Sigmoid colon (tissue), 7 donors: ENCODE results near the gene TOM1L2. TPM values are rescaled to one million over a fixed set of nuclear protein-coding genes. Genes with fewer than 3 reads are reported as not detected.
A peak's percentile ranks its signal among the peaks of the same experiment; 100 is the strongest.

Experiments used
- DNase-seq: peaks from one replicate; pipeline ENCODE4 v3.0.0-alpha.2; 2019
- H3K27ac ChIP-seq, 4 donors: fragments of 200-600 bp; sonication (generic); one replicate each; pipeline ENCODE4 v1.5.1; 2016 to 2019; ENCODE audit warnings: mild to moderate bottlenecking in 1 of 4
- H3K27me3 ChIP-seq, 3 donors: fragments of 200-600 bp; sonication (generic); one replicate each; pipeline ENCODE4 v1.5.1; 2019; ENCODE audit warnings: mild to moderate bottlenecking in 1 of 3
- H3K36me3 ChIP-seq, 4 donors: fragments of 200-600 bp; sonication (generic); one replicate each; pipeline ENCODE4 v1.5.1; 2016 to 2019
- H3K4me1 ChIP-seq, 4 donors: fragments of 200-600 bp; sonication (generic); one replicate each; pipeline ENCODE4 v1.5.1; 2017 to 2019
- H3K4me3 ChIP-seq, 4 donors: fragments of 200-600 bp; sonication (generic); one replicate each; pipeline ENCODE4 v1.5.1; 2017 to 2019; ENCODE audit warnings: mild to moderate bottlenecking in 2 of 4, moderate library complexity in 1 of 4
- H3K9me3 ChIP-seq, 4 donors: fragments of 200-600 bp in 3 of 4; sonication (generic) in 3 of 4; one replicate each; pipeline versions ENCODE4 v1.5.1 to v1.6.1; 2013 to 2019
- CTCF ChIP-seq, 4 experiments: fragments of 450-650 bp in 3 of 4; fragments of 200-600 bp in 1 of 4; IDR thresholded peaks; one replicate each; pipeline ENCODE4 v1.5.1; 2016 to 2019; ENCODE audit warnings: antibody characterized with exemption in 4 of 4, mild to moderate bottlenecking in 3 of 4, moderate library complexity in 2 of 4
- EP300 ChIP-seq, 4 donors: sonication (generic); formaldehyde crosslinking; IDR thresholded peaks; one replicate each; pipeline ENCODE4 v1.6.1; 2017; ENCODE audit warnings: antibody characterized with exemption in 4 of 4
- POLR2A ChIP-seq, 2 donors: fragments of 450-650 bp; IDR thresholded peaks; one replicate each; pipeline ENCODE4 v1.6.1; 2016; ENCODE audit warnings: antibody characterized with exemption in 2 of 2, mild to moderate bottlenecking in 2 of 2, moderate library complexity in 2 of 2
- POLR2AphosphoS5 ChIP-seq, 4 donors: sonication (generic); formaldehyde crosslinking; IDR thresholded peaks; one replicate each; pipeline ENCODE4 v1.6.1; 2017; ENCODE audit warnings: antibody characterized with exemption in 4 of 4
- WGBS, 2 donors: extraction: QIAGEN DNeasy Blood & Tissue Kit; methylation state at CpG; one replicate each; pipeline ENCODE4 v1.1.7; 2013; 5-methylcytosine and 5-hydroxymethylcytosine counted together
- intact Hi-C: fragments of 100-400 bp; cut with DNase I; formaldehyde crosslinking; loops from one replicate; pipeline ENCODE4 v1.15.1; 2023
- polyA plus RNA-seq, 3 donors: library from polyadenylated mRNA; stranded (reverse); fragments of 200-250 nt; gene quantifications; one replicate each; pipeline ENCODE4 v1.2.3, GENCODE V29; 2013
- total RNA-seq, 4 donors: library from RNA; depleted of rRNA; stranded (reverse); fragments of >200 nt; gene quantifications; one replicate each; pipeline ENCODE4 v1.1.0, GENCODE V29; 2016
- donor health status: healthy with polysubstance abuse.
- donor health status: Bipolar disorder and iron deficiency.
- donor health status: healthy.

TOM1L2 gene
- total and polyA plus RNA-seq, 7 donors = 13.8 to 215 (median 43.3) TPM

DNA sequence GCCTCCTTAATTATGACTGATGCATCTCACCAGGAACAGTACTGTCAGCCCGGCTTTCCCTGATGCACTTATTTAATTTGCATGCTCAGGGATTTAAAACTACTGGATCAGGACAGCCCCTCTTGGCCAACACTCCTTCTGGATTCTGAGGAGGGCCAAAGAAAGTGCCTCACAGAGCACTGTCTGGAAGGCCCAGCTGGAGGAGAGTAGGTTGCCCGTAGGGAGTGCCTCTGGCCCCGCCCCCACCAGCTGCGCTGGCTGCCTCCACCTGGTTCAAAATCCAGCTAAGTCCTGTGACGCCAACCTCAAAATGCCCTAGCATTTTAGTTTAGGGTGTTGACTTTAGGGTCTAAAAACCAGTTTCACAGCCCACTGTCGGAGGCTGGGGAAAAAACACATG lies 86.0 kb downstream of the TOM1L2 start:
- intact Hi-C loops = no loop called here

GRCh38 chr17:17884391-17885357 lies 87.5 kb downstream of the TOM1L2 start:
- whole genome bisulfite sequencing, 2 donors = 95 to 96% methylated on average over 16 of the region's 16 CpGs
- intact Hi-C loops = no loop called here

More for the DNA sequence above, 86.0 kb downstream of the TOM1L2 start:
- Histone ChIP-seq H3K4me3 (no peak overlapping the region), H3K36me3 (peaks cover 20 to 36% (median 22%) of the 10 kb centered on the region in 4 donors), H3K9me3 (no peaks in the 10 kb centered on the region), H3K27ac (peak overlapping the region in 1 of 4 donors; percentile 29), H3K4me1 (peaks cover 0 to 11% (median 5%) of the 10 kb centered on the region in 4 donors), H3K27me3 (no peaks in the 10 kb centered on the region)
- 29 to 63% methylated on average over 6 of the region's 6 CpGs for WGBS, 2 donors
- TF ChIP-seq EP300 (IDR thresholded peaks at IDR 0.05) (no peak), POLR2A (IDR thresholded peaks at IDR 0.05) (no peak), POLR2AphosphoS5 (IDR thresholded peaks at IDR 0.05) (no peak), CTCF (IDR thresholded peaks at IDR 0.05) (no peak)
- no peak for DNase-seq

DNA sequence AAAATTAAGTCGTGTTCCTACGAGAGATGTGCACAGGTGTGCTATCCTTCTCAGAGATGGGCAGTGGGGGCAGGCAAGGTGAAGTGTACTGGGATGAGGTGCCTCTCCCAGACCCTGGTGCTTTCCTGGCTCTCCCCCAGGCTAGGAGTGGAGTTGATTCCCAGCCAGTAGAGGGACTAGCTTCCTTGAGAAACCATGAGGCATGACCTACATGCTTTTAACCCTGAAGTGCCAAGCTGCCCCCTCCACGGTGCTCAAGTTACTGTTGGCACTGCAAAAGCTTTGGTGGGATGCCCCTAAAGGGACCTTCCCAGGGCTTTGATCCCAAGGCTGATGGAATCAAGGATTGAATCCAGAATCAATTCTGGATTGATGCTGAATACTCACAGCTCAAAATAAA lies 88.4 kb downstream of the TOM1L2 start:
- H3K36me3 ChIP-seq = peaks cover 23 to 46% (median 29%) of the 10 kb centered on the region in 4 donors
- no peak for DNase-seq
- no peaks in the 10 kb centered on the region for H3K27me3 ChIP-seq
- no peaks in the 10 kb centered on the region for H3K9me3 ChIP-seq
- intact Hi-C loops = no loop called here
- 95 to 96% methylated on average over 3 of the region's 3 CpGs for WGBS, 2 donors
- no peak for TF ChIP-seq POLR2A (IDR thresholded peaks at IDR 0.05)
- no peak for TF ChIP-seq EP300 (IDR thresholded peaks at IDR 0.05)
- TF ChIP-seq POLR2AphosphoS5 (IDR thresholded peaks at IDR 0.05) = no peak
- no peak for TF ChIP-seq CTCF (IDR thresholded peaks at IDR 0.05)
- no peak overlapping the region for H3K27ac ChIP-seq
- H3K4me3 ChIP-seq = no peak overlapping the region
- H3K4me1 ChIP-seq = peaks cover 0 to 28% (median 7%) of the 10 kb centered on the region in 4 donors

More at GRCh38 chr17:17884391-17885357, 87.5 kb downstream of the TOM1L2 start:
- no peak for TF ChIP-seq EP300 (IDR thresholded peaks at IDR 0.05)
- TF ChIP-seq POLR2AphosphoS5 (IDR thresholded peaks at IDR 0.05) = no peak
- TF ChIP-seq POLR2A (IDR thresholded peaks at IDR 0.05) = no peak
- TF ChIP-seq CTCF (IDR thresholded peaks at IDR 0.05) = no peak
- H3K4me1 ChIP-seq = peaks cover 0 to 21% (median 5%) of the 10 kb centered on the region in 4 donors
- no peak for DNase-seq
- no peaks in the 10 kb centered on the region for H3K9me3 ChIP-seq
- H3K27me3 ChIP-seq = no peaks in the 10 kb centered on the region
- H3K4me3 ChIP-seq = no peak overlapping the region
- no peak overlapping the region for H3K27ac ChIP-seq
- peaks cover 21 to 37% (median 23%) of the 10 kb centered on the region in 4 donors for H3K36me3 ChIP-seq

DNA sequence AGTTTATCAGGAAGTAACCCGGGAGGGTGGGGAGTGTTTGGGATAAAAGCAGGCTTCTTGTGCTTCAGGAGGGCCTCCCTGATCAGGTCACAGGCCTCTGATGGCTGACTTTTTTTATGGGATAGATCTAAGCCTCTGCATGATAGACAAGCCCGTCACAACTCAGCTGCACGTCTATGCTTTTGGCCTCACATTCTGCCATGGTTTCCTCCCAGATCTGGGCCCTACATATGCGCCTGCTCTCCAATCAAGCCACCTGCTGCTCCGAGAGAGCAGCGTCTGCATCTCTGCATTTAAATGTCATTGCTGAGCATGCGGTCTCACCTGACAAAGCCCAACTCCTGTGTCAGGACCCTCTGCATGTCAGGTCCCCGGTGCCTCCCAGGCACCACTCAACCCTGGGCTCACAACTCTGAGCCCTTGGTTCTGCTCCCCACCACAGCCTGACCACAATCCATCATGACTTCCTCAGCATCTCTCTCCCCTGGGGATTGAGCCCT lies 90.1 kb downstream of the TOM1L2 start:
- Histone ChIP-seq H3K4me3 (no peak overlapping the region), H3K27me3 (no peaks in the 10 kb centered on the region), H3K27ac (no peak overlapping the region), H3K9me3 (no peaks in the 10 kb centered on the region), H3K4me1 (peaks cover 0 to 43% (median 21%) of the 10 kb centered on the region in 4 donors), H3K36me3 (peaks cover 25 to 51% (median 31%) of the 10 kb centered on the region in 4 donors)
- TF ChIP-seq POLR2AphosphoS5 (IDR thresholded peaks at IDR 0.05) (no peak), EP300 (IDR thresholded peaks at IDR 0.05) (no peak), POLR2A (IDR thresholded peaks at IDR 0.05) (no peak), CTCF (IDR thresholded peaks at IDR 0.05) (no peak)
- no peak for DNase-seq
- 88 to 92% methylated on average over 8 of the region's 8 CpGs for WGBS, 2 donors
- intact Hi-C loops = no loop called here
